IMR-90 (cell line): ENCODE data around the gene SPCS2. TPM values are rescaled to one million over a fixed set of nuclear protein-coding genes. Genes with fewer than 3 reads are reported as not detected.

Source experiments
- ATAC-seq: fragments of 200-7000 bp; cut with Tn5 transposase; 2 replicates; pipeline ENCODE4 v1.9.1; 2020; ENCODE audit warnings: low read depth, mild to moderate bottlenecking, moderate library complexity
- BruUV-seq: library from RNA; stranded (reverse); fragments of 400-500 nt; replicated peaks from 2 replicates; lab custom pipeline; 2021; lab: Mats Ljungman, UMichigan
- CTCF ChIA-PET: fragments of 300-600 bp; formaldehyde crosslinking; extraction: SDS; loops from one replicate; lab custom pipeline; 2021; ENCODE audit warnings: antibody characterized with exemption; lab: Yijun Ruan, JAX
- POLR2A ChIA-PET: fragments of 300-600 bp; sonication (Branson Sonifier 250); formaldehyde crosslinking; loops from one replicate; lab custom pipeline; 2022; ENCODE audit warnings: antibody characterized with exemption; ENCODE audit not compliant: unreplicated experiment; lab: Charles Lee
- DNase-seq: peaks from one replicate; pipeline ENCODE4 v3.0.0; 2013
- H2AFZ ChIP-seq: replicated peaks from 2 replicates; pipeline ENCODE3; 2013; ENCODE audit warnings: low read length, mild to moderate bottlenecking; ENCODE audit not compliant: poor library complexity
- H2AK5ac ChIP-seq: 2 replicates; pipeline ENCODE4 v1.6.1; 2013; ENCODE audit warnings: low read depth, low read length, inconsistent platforms
- H2AK9ac ChIP-seq: replicated peaks from 2 replicates; pipeline ENCODE3; 2013; ENCODE audit warnings: mild to moderate bottlenecking, low read depth, low read length, moderate library complexity; ENCODE audit not compliant: poor library complexity
- H2BK120ac ChIP-seq: 2 replicates; pipeline ENCODE4 v1.6.1; 2013; ENCODE audit warnings: low read depth, low read length, inconsistent platforms
- H2BK15ac ChIP-seq: 3 replicates; pipeline ENCODE4 v1.6.1; 2013; ENCODE audit warnings: low read depth, low read length, inconsistent platforms
- H2BK20ac ChIP-seq: 2 replicates; pipeline ENCODE4 v1.6.1; 2013; ENCODE audit warnings: low read depth, mild to moderate bottlenecking, inconsistent platforms, low read length, moderate library complexity
- H2BK5ac ChIP-seq: 2 replicates; pipeline ENCODE4 v1.6.1; 2013; ENCODE audit warnings: mild to moderate bottlenecking, low read depth, low read length, inconsistent platforms; ENCODE audit not compliant: poor library complexity, severe bottlenecking
- H3K14ac ChIP-seq: replicated peaks from 2 replicates; pipeline ENCODE4 v1.6.1; 2013; ENCODE audit warnings: low read depth, low read length, inconsistent platforms
- H3K18ac ChIP-seq: 2 replicates; pipeline ENCODE4 v1.6.1; 2013; ENCODE audit warnings: low read depth, low read length, control low read depth
- H3K23ac ChIP-seq: 2 replicates; pipeline ENCODE4 v1.6.1; 2013; ENCODE audit warnings: low read depth, low read length, inconsistent platforms
- H3K27ac ChIP-seq: 2 replicates; pipeline ENCODE4 v1.5.1; 2013; ENCODE audit warnings: mild to moderate bottlenecking, control low read depth, low read length; ENCODE audit not compliant: insufficient read depth
- H3K27me3 ChIP-seq: 2 replicates; pipeline ENCODE4 v1.6.1; 2013; ENCODE audit warnings: low read length; ENCODE audit not compliant: control insufficient read depth, insufficient read depth
- H3K36me3 ChIP-seq: 2 replicates; pipeline ENCODE4 v1.6.1; 2013; ENCODE audit warnings: low read length, mixed read lengths; ENCODE audit not compliant: control insufficient read depth, insufficient read depth
- H3K4ac ChIP-seq: 2 replicates; pipeline ENCODE4 v1.6.1; 2013; ENCODE audit warnings: low read depth, low read length, inconsistent platforms
- H3K4me1 ChIP-seq: 2 replicates; pipeline ENCODE4 v1.6.1; 2013; ENCODE audit warnings: low read length, mixed read lengths; ENCODE audit not compliant: control insufficient read depth, insufficient read depth
- H3K4me2 ChIP-seq: 2 replicates; pipeline ENCODE4 v1.6.1; 2013; ENCODE audit warnings: low read depth, mild to moderate bottlenecking, control low read depth, low read length, moderate library complexity
- H3K4me3 ChIP-seq: 2 replicates; pipeline ENCODE4 v1.5.1; 2013; ENCODE audit warnings: low read depth, mild to moderate bottlenecking, control low read depth, low read length, moderate library complexity; ENCODE audit not compliant: insufficient read depth
- H3K56ac ChIP-seq: 2 replicates; pipeline ENCODE4 v1.6.1; 2013; ENCODE audit warnings: low read length, inconsistent platforms; ENCODE audit not compliant: insufficient read depth; ENCODE audit errors: extremely low read depth
- H3K79me1 ChIP-seq, 2 experiments: 2 replicates each; pipeline ENCODE4 v1.6.1; 2013; ENCODE audit warnings: low read length in 2 of 2, inconsistent platforms in 1 of 2, low read depth in 1 of 2
- H3K9ac ChIP-seq: 2 replicates; pipeline ENCODE4 v1.6.1; 2013; ENCODE audit warnings: low read depth, low read length, control low read depth
- H3K9me1 ChIP-seq: 2 replicates; pipeline ENCODE4 v1.6.1; 2013; ENCODE audit warnings: low read length, inconsistent platforms; ENCODE audit not compliant: insufficient read depth
- H3K9me3 ChIP-seq: 2 replicates; pipeline ENCODE4 v1.6.1; 2013; ENCODE audit warnings: low read length; ENCODE audit not compliant: control insufficient read depth, insufficient read depth
- H4K20me1 ChIP-seq: 2 replicates; pipeline ENCODE4 v1.6.1; 2013; ENCODE audit warnings: low read length, inconsistent platforms; ENCODE audit not compliant: insufficient read depth
- H4K5ac ChIP-seq: 2 replicates; pipeline ENCODE4 v1.6.1; 2013; ENCODE audit warnings: mild to moderate bottlenecking, low read depth, low read length, control low read depth
- H4K8ac ChIP-seq, 2 experiments: 2 replicates each; pipeline ENCODE4 v1.6.1; 2013; ENCODE audit warnings: low read depth in 2 of 2, low read length in 2 of 2, control low read depth in 1 of 2, inconsistent platforms in 1 of 2
- H4K91ac ChIP-seq: 2 replicates; pipeline ENCODE4 v1.6.1; 2013; ENCODE audit warnings: low read depth, low read length, inconsistent platforms; ENCODE audit not compliant: insufficient read depth
- BHLHE40 ChIP-seq: fragments of 150-350 bp; IDR thresholded peaks from 2 replicates; pipeline ENCODE4 v1.6.1; 2016; ENCODE audit warnings: mild to moderate bottlenecking, low read depth, low read length
- CHD1 ChIP-seq: IDR thresholded peaks from 2 replicates; pipeline ENCODE4 v1.6.1; 2012; ENCODE audit warnings: low read depth, low read length, improper control_type of control experiment
- CTCF ChIP-seq: conservative IDR thresholded peaks from 2 replicates; pipeline ENCODE4 v1.5.1; 2012; ENCODE audit warnings: mild to moderate bottlenecking, low read depth, low read length, improper control_type of control experiment
- ELK1 ChIP-seq: fragments of 150-350 bp; IDR thresholded peaks from 2 replicates; pipeline ENCODE4 v1.6.1; 2016; ENCODE audit warnings: low read depth, mild to moderate bottlenecking, low read length, moderate library complexity, borderline replicate concordance
- FOS ChIP-seq: fragments of 150-350 bp; IDR thresholded peaks from 2 replicates; pipeline ENCODE4 v1.6.1; 2016; ENCODE audit warnings: low read depth, low read length
- MAZ ChIP-seq: IDR thresholded peaks from 2 replicates; pipeline ENCODE4 v1.6.1; 2012; ENCODE audit warnings: low read depth, mild to moderate bottlenecking, low read length, improper control_type of control experiment, moderate library complexity, borderline replicate concordance
- MXI1 ChIP-seq: IDR thresholded peaks from 2 replicates; pipeline ENCODE4 v1.6.1; 2012; ENCODE audit warnings: low read depth, mild to moderate bottlenecking, low read length, moderate library complexity, borderline replicate concordance
- NFE2L2 ChIP-seq: fragments of 150-350 bp; IDR thresholded peaks from 2 replicates; pipeline ENCODE4 v1.6.1; 2016; ENCODE audit warnings: low read depth, mild to moderate bottlenecking, low read length
- POLR2A ChIP-seq: IDR thresholded peaks from 2 replicates; pipeline ENCODE4 v1.6.1; 2012; ENCODE audit warnings: mild to moderate bottlenecking, low read depth, low read length
- RAD21 ChIP-seq: IDR thresholded peaks from 2 replicates; pipeline ENCODE4 v1.6.1; 2012; ENCODE audit warnings: low read length, improper control_type of control experiment
- RCOR1 ChIP-seq: IDR thresholded peaks from 2 replicates; pipeline ENCODE4 v1.6.1; 2012; ENCODE audit warnings: mild to moderate bottlenecking, low read length, improper control_type of control experiment; ENCODE audit not compliant: insufficient replicate concordance
- RFX5 ChIP-seq: IDR thresholded peaks from 2 replicates; pipeline ENCODE4 v1.8.0; 2012; ENCODE audit warnings: low read depth, mild to moderate bottlenecking, low read length, moderate library complexity
- USF2 ChIP-seq: fragments of 150-350 bp; IDR thresholded peaks from 2 replicates; pipeline ENCODE4 v1.6.1; 2017; ENCODE audit warnings: mild to moderate bottlenecking, antibody characterized with exemption, low read length, low read depth
- WGBS, 2 experiments: methylation state at CpG; one replicate each; pipeline versions ENCODE4 v1.1.5 to v1.1.7; 2013; ENCODE audit warnings: missing lambda C conversion rate in 2 of 2; ENCODE audit not compliant: insufficient read length in 1 of 2; ENCODE audit errors: extremely low coverage in 2 of 2; 5-methylcytosine and 5-hydroxymethylcytosine counted together
- dilution Hi-C: fragments of 300-500 bp; cut with HindIII; formaldehyde crosslinking; loops from one replicate; pipeline ENCODE4 v1.14.3; 2018; ENCODE audit warnings: low sequenced_read_pairs; ENCODE audit not compliant: unreplicated experiment
- in situ Hi-C: fragments of 300-500 bp; cut with MboI; formaldehyde crosslinking; loops from 3 replicates; pipeline ENCODE4 v1.14.3; 2019; ENCODE audit warnings: low sequenced_read_pairs, inconsistent platforms, mixed read lengths
- intact Hi-C: fragments of 100-400 bp; cut with micrococcal nuclease; formaldehyde crosslinking; loops from 2 replicates; pipeline ENCODE4 v1.10.0; 2022
- polyA plus RNA-seq, 3 experiments: library from polyadenylated mRNA; depleted of rRNA; stranded (reverse); fragments of >200 nt; gene quantifications; 2 replicates each; pipeline ENCODE4 v1.2.3, GENCODE V29; 2012; ENCODE audit warnings: low replicate concordance in 1 of 3
- total RNA-seq: library from RNA; depleted of rRNA; stranded (reverse); fragments of >200 nt; gene quantifications from 2 replicates; pipeline ENCODE4 v1.2.3, GENCODE V29; 2012

The SPCS2 gene
- total and polyA plus RNA-seq, 2 of the 4 experiments (the other 2 are of a cell fraction): 15.4 to 76.0 TPM

GRCh38 chr11:75011872-75012271 is 62.8 kb downstream of the SPCS2 start:
- no peaks in the 10 kb centered on the region for H3K79me1 ChIP-seq
- H2AFZ ChIP-seq: no peak overlapping the region
- H2BK120ac ChIP-seq: no peak overlapping the region
- ATAC-seq: no peak
- no peaks in the 10 kb centered on the region for H3K9me3 ChIP-seq
- CTCF ChIA-PET: interaction anchor here (1.0 kb wide), 1 partner anchor 16 kb away, joined by 3 read pairs; no protein-coding TSS in a partner anchor
- peaks cover 4% of the 10 kb centered on the region; the same call in 1 of the 2 replicates for H4K20me1 ChIP-seq
- H2BK5ac ChIP-seq: no peak overlapping the region
- no peak overlapping the region for H3K56ac ChIP-seq
- H3K23ac ChIP-seq: no peak overlapping the region
- WGBS, 2 experiments: 93% methylated on average over 2 of the region's 6 CpGs; no CpG with 5 or more reads in 1 of the 2 experiments
- no peak overlapping the region for H3K4me2 ChIP-seq
- H3K9me1 ChIP-seq: peaks cover 18% of the 10 kb centered on the region
- H3K18ac ChIP-seq: no peak overlapping the region
- H2AK5ac ChIP-seq: no peak overlapping the region
- no peak overlapping the region for H2BK15ac ChIP-seq
- H4K8ac ChIP-seq: no peak overlapping the region
- intact Hi-C loops (no loop called here), in situ Hi-C loops (no loop called here), dilution Hi-C loops (no loop called here)
- DNase-seq: no peak
- H3K4ac ChIP-seq: no peak overlapping the region
- no peak overlapping the region for H3K9ac ChIP-seq
- POLR2A ChIA-PET: no interaction called here
- peaks cover 11% of the 10 kb centered on the region for H3K4me1 ChIP-seq
- H4K5ac ChIP-seq: no peak overlapping the region
- no peak overlapping the region for H3K4me3 ChIP-seq
- TF ChIP-seq CHD1: no peak
- TF ChIP-seq NFE2L2: no peak
- no peak for TF ChIP-seq RCOR1
- no peak for TF ChIP-seq BHLHE40
- TF ChIP-seq FOS: no peak
- no peak for TF ChIP-seq RAD21
- TF ChIP-seq RFX5: no peak
- no peak for TF ChIP-seq USF2
- no peak for TF ChIP-seq MXI1
- no peak for TF ChIP-seq CTCF
- no peak for TF ChIP-seq POLR2A
- TF ChIP-seq MAZ: no peak
- TF ChIP-seq ELK1: no peak
- H3K27ac ChIP-seq: no peak overlapping the region
- H4K91ac ChIP-seq: no peak overlapping the region
- no peaks in the 10 kb centered on the region; the same call in 1 of the 2 replicates for H3K36me3 ChIP-seq
- H2BK20ac ChIP-seq: no peak overlapping the region
- H2AK9ac ChIP-seq: no peak overlapping the region
- no TSS peak for BruUV-seq
- H3K14ac ChIP-seq: no peak overlapping the region
- H3K27me3 ChIP-seq: no peaks in the 10 kb centered on the region
